Activated T-cell treated with anti-CD3 and anti-CD28 coated beads, Interleukin-2, amount 50 U/mL, for 4 hours (primary cell): ENCODE data around the gene MARVELD1. TPM values are rescaled to one million over a fixed set of nuclear protein-coding genes. Genes with fewer than 3 reads are reported as not detected.
A peak's percentile ranks its signal among the peaks of the same experiment; 100 is the strongest.

Experiments
- ATAC-seq, 2 donors: fragments of 200-7000 bp; cut with Tn5 transposase; one replicate each; pipeline ENCODE4 v1.10.0; 2021
- DNase-seq: peaks from one replicate; pipeline ENCODE4 v3.0.0-alpha.2; 2020
- H3K27me3 Mint-ChIP-seq: one replicate; pipeline ENCODE4 v1.8.0; 2021; ENCODE audit warnings: low read depth, mixed read lengths
- H3K36me3 Mint-ChIP-seq: one replicate; pipeline ENCODE4 v1.8.0; 2022; ENCODE audit warnings: mixed read lengths; ENCODE audit not compliant: insufficient read depth
- H3K4me1 Mint-ChIP-seq: one replicate; pipeline ENCODE4 v1.8.0; 2021; ENCODE audit warnings: low read depth, mixed read lengths
- H3K4me3 Mint-ChIP-seq: one replicate; pipeline ENCODE4 v1.8.0; 2021; ENCODE audit warnings: mild to moderate bottlenecking, moderate library complexity, mixed read lengths
- H3K9me3 Mint-ChIP-seq: one replicate; pipeline ENCODE4 v1.8.0; 2021; ENCODE audit warnings: mixed read lengths
- total RNA-seq, 3 donors: library from RNA; stranded (reverse); gene quantifications; one replicate each; pipeline ENCODE4 v1.2.1, GENCODE V29; 2021

Gene MARVELD1
- total RNA-seq, 3 donors from 2014 or later = 1.6 to 2.5 (median 1.7) TPM

DNA sequence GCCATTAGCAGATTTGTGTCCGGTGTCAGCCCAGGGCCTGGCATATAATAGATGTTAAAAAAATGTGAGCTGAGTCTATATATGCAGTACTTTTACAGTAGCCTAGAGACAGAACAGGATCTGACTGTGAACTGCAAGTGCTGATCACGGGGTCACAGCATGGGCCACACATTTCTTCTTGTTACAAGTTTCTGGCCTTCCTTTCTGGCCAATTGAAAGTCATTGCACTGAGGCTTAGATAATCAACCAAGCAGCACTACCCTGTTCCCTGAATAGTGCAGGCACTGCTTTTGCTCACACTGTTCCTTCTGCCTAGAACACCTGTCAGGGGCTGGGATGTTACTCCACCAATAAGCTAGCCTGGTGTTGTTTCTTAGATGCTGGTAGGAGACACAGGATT is 5.4 kb upstream of the MARVELD1 start:
- DNase-seq (no peak), ATAC-seq (no peak)
- Mint-ChIP-seq H3K27me3 (peaks cover 27% of the 10 kb centered on the region), H3K36me3 (no peaks in the 10 kb centered on the region), H3K4me3 (no peak overlapping the region), H3K9me3 (no peaks in the 10 kb centered on the region), H3K4me1 (peaks cover 7% of the 10 kb centered on the region)

- H3K4me3 Mint-ChIP-seq = no peak overlapping the region
- no peaks in the 10 kb centered on the region for H3K9me3 Mint-ChIP-seq
- peaks cover 24% of the 10 kb centered on the region for H3K27me3 Mint-ChIP-seq
- no peaks in the 10 kb centered on the region for H3K36me3 Mint-ChIP-seq
- H3K4me1 Mint-ChIP-seq = peaks cover 9% of the 10 kb centered on the region
- ATAC-seq (no peak), DNase-seq (peak; percentile 24)
Measured at GRCh38 chr10:97708976-97709946, 4.3 kb upstream of the MARVELD1 start.

- H3K27me3 Mint-ChIP-seq = peaks cover 24% of the 10 kb centered on the region
- peaks cover 9% of the 10 kb centered on the region for H3K4me1 Mint-ChIP-seq
- H3K4me3 Mint-ChIP-seq = peak overlapping the region; percentile 57
- no peak for ATAC-seq
- H3K36me3 Mint-ChIP-seq = no peaks in the 10 kb centered on the region
- no peak for DNase-seq
- H3K9me3 Mint-ChIP-seq = no peaks in the 10 kb centered on the region
Measured at GRCh38 chr10:97711640-97712572, 1.6 kb upstream of the MARVELD1 start.

GRCh38 chr10:97713826-97714400 is 383 bp downstream of the MARVELD1 start:
- H3K27me3 Mint-ChIP-seq = peaks cover 20% of the 10 kb centered on the region
- peak overlapping the region; percentile 94 for H3K4me3 Mint-ChIP-seq
- no peaks in the 10 kb centered on the region for H3K9me3 Mint-ChIP-seq
- peak; percentile 78 to 87 for ATAC-seq
- peak; percentile 37 for DNase-seq
- H3K36me3 Mint-ChIP-seq = no peaks in the 10 kb centered on the region
- peaks cover 9% of the 10 kb centered on the region for H3K4me1 Mint-ChIP-seq

- Mint-ChIP-seq H3K4me1 (peaks cover 9% of the 10 kb centered on the region), H3K9me3 (no peaks in the 10 kb centered on the region), H3K4me3 (peak overlapping the region; percentile 94), H3K36me3 (no peaks in the 10 kb centered on the region), H3K27me3 (peaks cover 12% of the 10 kb centered on the region)
- ATAC-seq (peak; percentile 42 to 45), DNase-seq (no peak)
Measured at GRCh38 chr10:97714401-97715258, 1.1 kb downstream of the MARVELD1 start.

DNA sequence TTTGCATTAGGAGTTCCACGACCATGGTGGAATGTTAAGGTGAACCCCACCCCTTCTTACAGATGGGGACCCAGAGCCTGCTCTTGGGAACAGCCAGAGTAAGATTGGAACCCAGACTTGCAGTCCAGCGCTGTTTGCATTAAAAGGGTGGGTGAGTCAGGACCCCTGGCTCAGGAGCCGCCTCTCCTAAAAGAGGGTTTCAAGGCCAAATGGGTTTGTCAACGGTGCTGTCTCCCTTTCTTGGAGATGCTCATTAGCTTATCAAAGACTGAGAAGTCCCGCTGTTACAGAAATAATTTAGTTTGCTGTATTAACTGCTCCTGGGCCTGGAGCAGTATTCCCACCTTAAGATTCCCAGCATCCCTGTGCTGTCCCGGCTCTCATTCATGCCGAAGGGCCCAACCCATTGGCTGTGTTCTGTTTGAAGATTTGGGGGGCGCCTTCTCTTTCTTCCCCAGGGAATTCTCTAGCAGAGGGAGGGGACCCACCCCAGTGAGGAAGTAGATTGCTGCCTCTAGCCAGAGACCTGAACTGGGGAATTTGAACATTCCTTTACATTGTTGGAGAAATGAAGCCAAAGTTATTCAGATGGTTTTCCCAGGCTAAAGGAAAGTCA is 1.8 kb downstream of the MARVELD1 start:
- ATAC-seq = no peak
- peak overlapping the region; percentile 94 for H3K4me3 Mint-ChIP-seq
- peaks cover 9% of the 10 kb centered on the region for H3K4me1 Mint-ChIP-seq
- peaks cover 10% of the 10 kb centered on the region for H3K27me3 Mint-ChIP-seq
- H3K9me3 Mint-ChIP-seq = no peaks in the 10 kb centered on the region
- no peak for DNase-seq
- H3K36me3 Mint-ChIP-seq = no peaks in the 10 kb centered on the region

DNA sequence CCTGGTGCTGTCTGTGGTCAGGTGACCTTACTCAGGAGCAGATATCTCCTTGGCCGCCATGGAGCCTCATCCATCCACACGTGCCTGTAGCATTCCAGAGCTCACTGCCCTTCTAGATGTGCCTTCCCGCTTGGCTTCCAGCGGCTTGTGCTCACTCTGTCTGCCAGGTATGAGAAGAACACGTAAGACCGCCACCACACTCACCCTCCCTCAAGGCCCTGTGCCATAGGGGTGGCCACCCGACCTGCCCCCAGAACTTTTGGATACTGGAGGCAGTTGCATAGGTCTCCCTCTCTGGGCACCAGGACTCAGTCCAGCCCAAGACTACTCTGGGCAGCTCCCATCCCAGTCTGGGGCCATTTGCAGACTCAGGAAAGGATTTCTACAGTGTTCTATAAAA is 4.1 kb downstream of the MARVELD1 start:
- Mint-ChIP-seq H3K4me3 (no peak overlapping the region), H3K36me3 (no peaks in the 10 kb centered on the region), H3K4me1 (peaks cover 6% of the 10 kb centered on the region), H3K9me3 (no peaks in the 10 kb centered on the region), H3K27me3 (peaks cover 4% of the 10 kb centered on the region)
- no peak for DNase-seq
- no peak for ATAC-seq

DNA sequence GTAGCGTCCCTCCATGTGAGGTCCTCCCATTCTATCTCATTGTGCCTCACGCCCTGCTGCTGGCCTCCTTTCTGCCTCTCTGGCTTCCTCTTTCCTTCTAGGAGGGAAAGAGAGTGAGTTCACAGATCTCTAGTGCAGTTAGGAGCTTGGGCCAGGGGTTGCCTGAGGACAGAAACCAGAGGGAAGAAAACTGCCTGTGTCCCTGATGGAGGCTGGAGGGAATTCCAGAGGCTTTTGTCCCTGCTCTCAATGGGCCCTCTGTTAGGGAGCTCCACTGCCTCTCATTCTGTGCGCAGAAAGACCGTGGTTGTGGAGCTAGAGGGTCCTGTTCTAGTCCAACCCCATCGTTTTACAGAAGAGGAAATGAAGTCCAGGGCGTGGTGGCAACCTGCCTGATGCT is 4.6 kb downstream of the MARVELD1 start:
- H3K4me1 Mint-ChIP-seq = peaks cover 3% of the 10 kb centered on the region
- no peaks in the 10 kb centered on the region for H3K36me3 Mint-ChIP-seq
- no peaks in the 10 kb centered on the region for H3K9me3 Mint-ChIP-seq
- H3K27me3 Mint-ChIP-seq = no peaks in the 10 kb centered on the region
- no peak overlapping the region for H3K4me3 Mint-ChIP-seq
- no peak for DNase-seq
- ATAC-seq = no peak

DNA sequence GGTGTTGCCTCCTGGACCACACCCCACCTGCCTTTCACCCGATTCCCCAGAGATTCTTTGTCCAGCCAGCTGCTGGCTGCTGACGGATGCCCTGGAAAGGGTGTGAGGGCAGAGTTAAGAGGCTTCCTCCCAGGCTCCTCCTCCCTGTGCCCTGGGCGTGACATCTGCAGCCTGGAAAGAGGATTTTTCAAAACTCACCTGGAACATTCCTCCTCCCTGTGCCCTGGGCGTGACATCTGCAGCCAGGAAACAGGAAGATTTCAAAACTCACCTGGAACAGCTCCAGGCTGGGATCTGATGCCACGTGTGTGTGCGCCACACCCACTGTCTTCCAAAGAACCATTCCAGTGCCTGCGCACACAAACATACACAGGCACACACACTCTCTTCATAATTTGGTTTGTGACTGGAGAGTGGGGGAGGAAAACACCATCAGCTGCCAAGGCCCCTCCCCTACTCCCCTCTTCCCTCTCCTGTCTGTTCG is 5.2 kb downstream of the MARVELD1 start:
- H3K36me3 Mint-ChIP-seq = no peaks in the 10 kb centered on the region
- no peak overlapping the region for H3K4me3 Mint-ChIP-seq
- ATAC-seq (no peak), DNase-seq (no peak)
- H3K4me1 Mint-ChIP-seq = peaks cover 3% of the 10 kb centered on the region
- H3K9me3 Mint-ChIP-seq = no peaks in the 10 kb centered on the region
- H3K27me3 Mint-ChIP-seq = no peaks in the 10 kb centered on the region

GRCh38 chr10:97719602-97720001 is 6.1 kb downstream of the MARVELD1 start:
- H3K4me1 Mint-ChIP-seq = no peaks in the 10 kb centered on the region
- no peaks in the 10 kb centered on the region for H3K9me3 Mint-ChIP-seq
- H3K27me3 Mint-ChIP-seq = peaks cover 4% of the 10 kb centered on the region
- no peak overlapping the region for H3K4me3 Mint-ChIP-seq
- no peaks in the 10 kb centered on the region for H3K36me3 Mint-ChIP-seq
- no peak for DNase-seq
- no peak for ATAC-seq

GRCh38 chr10:97721871-97722780 is 8.6 kb downstream of the MARVELD1 start:
- H3K36me3 Mint-ChIP-seq = no peaks in the 10 kb centered on the region
- peaks cover 11% of the 10 kb centered on the region for H3K27me3 Mint-ChIP-seq
- ATAC-seq = no peak
- H3K4me1 Mint-ChIP-seq = no peaks in the 10 kb centered on the region
- DNase-seq = no peak
- no peaks in the 10 kb centered on the region for H3K9me3 Mint-ChIP-seq
- no peak overlapping the region for H3K4me3 Mint-ChIP-seq

DNA sequence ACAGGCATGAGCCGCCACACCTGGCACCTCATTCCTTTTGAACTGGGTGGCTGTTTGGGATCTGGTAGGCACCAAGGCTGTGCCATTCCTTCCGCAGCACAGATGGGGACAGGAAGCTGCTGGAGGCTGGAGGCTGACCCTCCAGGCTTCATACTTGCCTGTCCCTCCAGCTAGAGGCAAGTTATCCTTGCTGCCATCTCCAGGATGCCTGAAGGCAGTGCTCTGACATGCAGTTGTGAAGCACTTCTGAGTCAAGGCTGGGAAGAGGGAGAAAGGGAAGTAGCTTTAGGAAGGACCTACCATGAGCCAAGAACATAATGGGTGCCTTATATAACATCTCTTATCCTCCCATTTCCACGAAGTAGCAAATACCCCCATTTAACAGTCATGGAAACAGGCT is 9.5 kb downstream of the MARVELD1 start:
- H3K4me1 Mint-ChIP-seq = no peaks in the 10 kb centered on the region
- no peaks in the 10 kb centered on the region for H3K36me3 Mint-ChIP-seq
- H3K9me3 Mint-ChIP-seq = no peaks in the 10 kb centered on the region
- H3K4me3 Mint-ChIP-seq = no peak overlapping the region
- H3K27me3 Mint-ChIP-seq = peaks cover 11% of the 10 kb centered on the region
- ATAC-seq = no peak
- DNase-seq = no peak
